Measurements from ENCODE around the gene VPS26C. TPM values are rescaled to one million over a fixed set of nuclear protein-coding genes. Genes with fewer than 3 reads are reported as not detected.

VPS26C gene
- total RNA-seq, 1 experiment from 2014 or later: 36.2 TPM

- DNase-seq: no peak
- H3K9me3 ChIP-seq (replicated peaks): peaks cover 6% of the 10 kb centered on the region; the same call in 1 of the 2 replicates
- H3K27me3 ChIP-seq: no peaks in the 10 kb centered on the region
- H3K27ac ChIP-seq: no peak overlapping the region
- no peak overlapping the region for H3K4me3 ChIP-seq
- no peaks in the 10 kb centered on the region for H3K36me3 ChIP-seq
- H3K4me1 ChIP-seq: peaks cover 13% of the 10 kb centered on the region; the same call in 1 of the 2 replicates
Observed at GRCh38 chr21:37210130-37210529, 57.0 kb downstream of the VPS26C start.

DNA sequence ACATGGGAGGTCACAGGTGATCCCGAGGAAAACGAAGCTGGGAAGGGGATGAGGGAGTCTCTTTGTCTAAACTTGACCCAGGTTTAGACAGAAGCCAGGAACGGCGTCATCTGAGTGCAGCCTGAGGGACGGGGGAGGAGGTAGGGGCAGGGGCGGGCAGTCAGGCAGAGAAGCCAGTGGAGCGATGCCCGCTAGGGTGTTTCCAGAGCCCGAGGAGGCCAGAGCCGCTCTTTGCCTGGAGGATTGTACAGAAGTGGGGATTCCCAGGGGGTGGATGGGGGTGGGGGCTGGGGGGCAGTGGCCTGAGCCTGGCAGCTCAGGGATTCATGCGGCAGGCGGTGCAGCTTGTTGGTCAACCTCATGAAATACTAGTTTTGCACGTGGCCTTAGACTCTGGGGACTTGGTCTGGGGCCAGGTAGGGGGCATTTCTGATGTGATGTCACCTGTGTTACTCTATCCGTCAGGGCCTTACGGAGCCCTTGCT lies 58.4 kb downstream of the VPS26C start:
- Histone ChIP-seq H3K27ac (no peak overlapping the region), H3K9me3 (replicated peaks) (peaks cover 6% of the 10 kb centered on the region; the same call in 1 of the 2 replicates), H3K36me3 (no peaks in the 10 kb centered on the region; the same call in 1 of the 2 replicates), H3K27me3 (no peaks in the 10 kb centered on the region), H3K4me3 (no peak overlapping the region), H3K4me1 (peaks cover 13% of the 10 kb centered on the region; the same call in 1 of the 2 replicates)
- no peak for DNase-seq

DNA sequence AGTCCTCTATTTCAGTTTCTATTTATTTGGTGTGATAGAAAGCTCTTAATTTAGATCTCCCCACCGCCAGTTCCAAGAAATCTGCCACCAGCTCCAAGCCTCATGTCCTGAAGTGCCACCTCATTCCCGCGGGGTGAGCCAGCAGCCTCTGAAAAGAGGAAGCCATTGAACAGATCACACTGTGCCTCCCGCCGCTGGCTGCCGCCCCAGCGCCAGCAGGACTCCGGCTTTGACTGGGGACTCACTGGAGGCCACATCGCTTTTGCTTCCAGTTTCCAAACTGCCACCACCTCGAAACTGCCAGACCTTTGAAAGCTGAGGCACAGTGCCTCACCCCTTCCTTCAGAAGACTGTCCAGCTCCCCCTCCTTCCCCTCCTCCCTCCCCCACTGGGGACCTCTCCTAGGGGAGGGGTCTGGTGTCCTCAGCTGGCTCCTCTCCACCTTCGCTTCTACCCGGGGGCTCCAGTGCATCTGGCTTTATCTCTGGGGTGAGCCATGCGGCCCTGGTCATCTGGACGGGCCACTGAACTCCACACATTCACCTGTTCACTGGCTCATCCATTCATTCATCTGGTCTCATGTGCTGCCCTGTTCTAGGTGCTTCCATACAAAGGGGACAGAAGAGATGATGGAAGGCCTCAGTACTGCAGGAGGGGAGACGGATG lies 58.9 kb downstream of the VPS26C start:
- Histone ChIP-seq H3K4me3 (peak overlapping the region; percentile 29), H3K27me3 (no peaks in the 10 kb centered on the region), H3K27ac (peak overlapping the region; percentile 37; the same call in 1 of the 2 replicates), H3K4me1 (peaks cover 13% of the 10 kb centered on the region; the same call in 1 of the 2 replicates), H3K9me3 (replicated peaks) (peaks cover 6% of the 10 kb centered on the region; the same call in 1 of the 2 replicates), H3K36me3 (peaks cover under 1% of the 10 kb centered on the region; the same call in 1 of the 2 replicates)
- peak; percentile 49 to 61 for DNase-seq

- DNase-seq: peak; percentile 69 to 73
- peak overlapping the region; percentile 29 for H3K4me3 ChIP-seq
Observed at GRCh38 chr21:37207441-37208009, 59.6 kb downstream of the VPS26C start.

DNA sequence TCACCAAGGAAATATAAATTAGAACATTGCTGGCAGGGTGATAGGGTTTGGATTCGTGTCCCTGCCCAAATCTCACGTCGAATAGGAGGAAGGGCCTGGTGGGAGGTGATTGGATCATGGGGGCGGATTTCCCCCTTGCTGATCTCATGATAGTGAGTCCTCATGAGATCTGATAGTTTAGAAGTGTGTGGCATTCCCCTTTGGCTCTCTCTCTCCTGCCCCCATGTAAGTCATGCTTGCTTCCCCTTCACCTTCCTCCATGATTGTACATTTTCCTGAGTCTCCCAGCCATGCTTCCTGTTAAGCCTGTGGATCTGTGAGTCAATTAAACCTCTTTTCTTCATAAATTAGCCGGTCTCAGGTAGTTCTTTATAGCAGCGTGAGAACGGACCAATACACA lies 60.6 kb downstream of the VPS26C start:
- Histone ChIP-seq H3K36me3 (peaks cover 7% of the 10 kb centered on the region), H3K27ac (no peak overlapping the region), H3K4me1 (peaks cover 13% of the 10 kb centered on the region; the same call in 1 of the 2 replicates), H3K9me3 (replicated peaks) (no peaks in the 10 kb centered on the region; the same call in 1 of the 2 replicates), H3K4me3 (no peak overlapping the region), H3K27me3 (no peaks in the 10 kb centered on the region)
- no peak for DNase-seq

More at GRCh38 chr21:37207441-37208009, 59.6 kb downstream of the VPS26C start:
- peaks cover 6% of the 10 kb centered on the region; the same call in 1 of the 2 replicates for H3K9me3 ChIP-seq (replicated peaks)
- no peaks in the 10 kb centered on the region for H3K27me3 ChIP-seq
- H3K36me3 ChIP-seq: peaks cover 4% of the 10 kb centered on the region; the same call in 1 of the 2 replicates
- peaks cover 13% of the 10 kb centered on the region; the same call in 1 of the 2 replicates for H3K4me1 ChIP-seq
- peak overlapping the region; percentile 37; the same call in 1 of the 2 replicates for H3K27ac ChIP-seq

- no peaks in the 10 kb centered on the region for H3K9me3 ChIP-seq (replicated peaks)
- no peak for DNase-seq
- no peak overlapping the region for H3K27ac ChIP-seq
- no peak overlapping the region for H3K4me3 ChIP-seq
- H3K4me1 ChIP-seq: peaks cover 18% of the 10 kb centered on the region; the same call in 1 of the 2 replicates
- H3K27me3 ChIP-seq: no peaks in the 10 kb centered on the region
- peaks cover 21% of the 10 kb centered on the region for H3K36me3 ChIP-seq
Observed at GRCh38 chr21:37204580-37204979, 62.6 kb downstream of the VPS26C start.

DNA sequence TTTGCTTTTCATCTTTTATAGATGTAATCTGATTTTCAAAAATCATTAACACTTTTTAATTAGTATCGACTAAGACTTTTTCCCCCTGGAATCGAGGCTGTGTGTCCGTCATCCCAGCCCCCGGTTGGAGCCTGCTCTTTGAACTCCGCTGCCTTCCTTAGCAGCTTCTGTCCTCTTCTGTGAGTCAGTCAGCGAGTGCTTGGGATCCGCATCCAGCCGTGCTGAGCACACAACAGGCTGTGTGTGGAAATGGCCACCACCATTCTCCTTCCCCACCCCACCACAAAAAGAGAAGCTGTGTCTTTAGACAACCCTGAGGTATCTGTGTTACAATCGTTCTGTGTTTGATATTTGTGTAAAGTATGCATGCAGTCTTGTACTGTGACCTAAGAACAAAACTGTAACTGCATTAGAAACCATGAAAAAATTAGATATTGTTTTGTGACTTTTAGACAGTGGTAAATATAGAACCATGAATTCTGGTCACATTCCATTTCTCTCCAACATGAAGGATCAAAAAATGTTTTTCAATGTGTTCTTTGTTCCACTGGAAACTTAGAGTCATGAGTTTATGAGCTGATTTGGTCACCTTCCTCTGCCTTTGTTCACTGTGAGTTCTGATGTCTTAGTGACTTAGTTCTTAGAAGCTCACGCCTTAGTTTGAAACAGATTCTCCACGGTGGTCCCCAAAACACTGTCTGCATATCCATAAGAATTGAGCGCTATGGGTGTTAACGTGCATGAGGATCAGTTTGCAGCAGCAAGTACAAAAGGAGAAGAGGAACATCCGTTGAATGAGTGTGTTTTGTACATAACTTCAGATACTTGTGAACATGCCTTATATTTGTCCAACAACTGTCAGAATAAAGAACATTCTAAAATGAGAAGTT lies 64.7 kb downstream of the VPS26C start:
- no peak for DNase-seq
- Histone ChIP-seq H3K27me3 (no peaks in the 10 kb centered on the region), H3K27ac (no peak overlapping the region), H3K4me3 (no peak overlapping the region), H3K4me1 (peaks cover 18% of the 10 kb centered on the region), H3K36me3 (peaks cover 26% of the 10 kb centered on the region), H3K9me3 (replicated peaks) (no peaks in the 10 kb centered on the region)

DNA sequence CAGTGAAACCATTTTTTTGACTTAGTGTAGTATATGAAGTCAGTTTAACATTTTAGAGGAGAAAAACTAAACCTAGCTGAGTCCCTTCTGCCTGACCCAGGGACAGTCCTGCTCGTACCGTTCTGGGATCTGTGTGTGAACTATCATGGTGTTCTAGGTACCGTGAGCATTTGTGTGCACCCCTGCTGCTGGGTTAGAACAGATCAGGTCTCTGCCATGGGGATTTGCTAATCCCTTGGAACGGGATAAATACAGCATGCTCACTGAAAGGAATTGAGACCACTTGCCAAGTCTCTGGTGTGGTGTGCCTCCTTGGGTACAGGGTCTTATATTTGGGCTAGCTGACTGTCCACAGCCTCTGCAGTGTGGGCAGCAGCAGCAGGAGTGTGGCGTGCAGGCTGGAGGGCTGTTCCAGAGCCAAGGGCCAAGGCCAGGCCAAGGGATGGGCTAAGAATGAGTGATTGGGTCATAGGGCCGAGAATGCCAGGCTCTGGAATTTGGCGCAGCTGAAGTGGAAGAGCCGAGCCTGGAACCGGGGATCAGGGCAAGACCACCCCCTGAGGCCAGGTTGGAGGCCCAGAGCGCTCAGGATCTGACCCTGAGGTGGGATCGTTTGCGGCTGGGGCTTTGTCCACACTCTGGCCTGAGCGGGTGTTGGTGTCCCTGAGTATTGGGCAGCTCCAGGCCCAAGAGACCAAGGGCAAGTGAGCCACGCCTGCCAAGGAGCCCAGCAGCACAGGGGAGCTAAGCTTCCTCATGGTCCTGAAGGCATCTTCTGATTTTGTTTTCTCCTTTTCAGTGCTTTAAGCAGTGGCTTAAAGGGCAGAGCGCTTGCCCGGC lies 66.3 kb downstream of the VPS26C start:
- no peak overlapping the region for H3K27ac ChIP-seq
- no peaks in the 10 kb centered on the region for H3K27me3 ChIP-seq
- H3K36me3 ChIP-seq: peaks cover 34% of the 10 kb centered on the region
- DNase-seq: no peak
- H3K4me1 ChIP-seq: peaks cover 13% of the 10 kb centered on the region
- no peak overlapping the region for H3K4me3 ChIP-seq
- H3K9me3 ChIP-seq (replicated peaks): no peaks in the 10 kb centered on the region

- no peaks in the 10 kb centered on the region for H3K27me3 ChIP-seq
- DNase-seq: peak; percentile 46 to 62
- peaks cover 13% of the 10 kb centered on the region for H3K4me1 ChIP-seq
- peak overlapping the region; percentile 59 for H3K27ac ChIP-seq
- no peak overlapping the region; the same call in 1 of the 2 replicates for H3K4me3 ChIP-seq
- H3K9me3 ChIP-seq (replicated peaks): no peaks in the 10 kb centered on the region
- peaks cover 39% of the 10 kb centered on the region for H3K36me3 ChIP-seq
Observed at GRCh38 chr21:37199057-37199924, 67.8 kb downstream of the VPS26C start.

DNA sequence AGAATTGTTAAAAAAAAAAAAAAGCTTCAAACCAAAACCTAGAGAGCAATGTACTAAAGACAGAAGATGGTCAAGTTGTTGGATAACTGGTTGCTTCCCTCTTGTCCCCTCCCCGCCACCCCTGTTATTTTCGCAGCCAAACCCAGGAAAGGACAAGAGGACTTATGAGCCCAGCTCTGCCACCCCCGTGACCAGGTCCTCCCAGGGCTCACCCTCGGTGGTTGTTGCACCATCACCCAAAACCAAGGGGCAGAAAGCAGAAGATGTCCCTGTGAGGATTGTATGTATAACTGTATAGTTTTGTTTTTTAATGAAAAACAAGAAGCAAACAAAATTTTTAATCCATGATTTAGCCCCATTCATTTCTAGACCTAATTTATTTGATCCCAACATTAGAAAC lies 69.4 kb downstream of the VPS26C start:
- Histone ChIP-seq H3K27me3 (no peaks in the 10 kb centered on the region), H3K27ac (no peak overlapping the region), H3K4me1 (peaks cover 13% of the 10 kb centered on the region), H3K36me3 (peaks cover 46% of the 10 kb centered on the region), H3K4me3 (no peak overlapping the region), H3K9me3 (replicated peaks) (no peaks in the 10 kb centered on the region)
- DNase-seq: no peak

DNA sequence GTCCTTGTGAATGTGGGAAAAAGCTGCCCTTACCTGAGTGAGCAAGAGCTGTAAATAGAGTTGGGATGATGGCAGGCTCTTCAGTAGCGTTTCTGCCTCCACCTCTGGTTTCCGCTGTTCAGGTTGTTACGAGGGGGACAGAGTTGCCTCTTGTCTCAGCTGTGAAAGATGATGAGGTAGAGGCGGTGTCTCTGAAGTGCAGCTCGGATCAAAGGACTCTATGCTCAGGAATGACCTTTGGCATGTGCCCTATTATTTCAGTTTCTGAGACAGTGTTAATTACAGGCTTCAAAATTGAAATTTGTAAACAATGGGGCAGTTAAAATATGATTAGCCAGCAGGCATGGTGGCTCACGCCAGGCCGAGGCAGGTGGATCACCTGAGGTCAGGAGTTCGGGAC lies 70.3 kb downstream of the VPS26C start:
- Histone ChIP-seq H3K27me3 (no peaks in the 10 kb centered on the region), H3K27ac (no peak overlapping the region), H3K9me3 (replicated peaks) (no peaks in the 10 kb centered on the region), H3K4me3 (no peak overlapping the region), H3K36me3 (peaks cover 54% of the 10 kb centered on the region), H3K4me1 (peaks cover 13% of the 10 kb centered on the region)
- DNase-seq: no peak

DNA sequence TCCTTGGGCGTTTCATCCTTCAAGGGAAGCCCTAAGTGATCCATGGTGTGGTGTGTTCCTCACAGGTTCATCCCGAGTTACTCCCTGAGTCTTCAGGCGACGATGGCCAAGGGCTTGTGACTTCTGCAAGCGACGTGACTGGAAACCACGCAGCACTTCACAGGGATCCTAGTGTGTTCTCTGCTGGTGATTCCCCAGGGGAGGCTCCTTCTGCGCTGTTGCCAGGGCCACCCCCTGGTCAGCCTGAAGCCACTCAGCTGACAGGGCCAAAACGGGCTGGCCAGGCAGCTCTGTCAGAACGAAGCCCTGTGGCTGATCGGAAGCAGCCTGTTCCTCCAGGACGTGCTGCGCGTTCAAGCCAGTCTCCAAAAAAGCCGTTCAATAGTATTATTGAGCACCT lies 71.5 kb downstream of the VPS26C start:
- Histone ChIP-seq H3K27me3 (no peaks in the 10 kb centered on the region), H3K36me3 (peaks cover 55% of the 10 kb centered on the region), H3K4me1 (peaks cover 13% of the 10 kb centered on the region), H3K27ac (no peak overlapping the region), H3K9me3 (replicated peaks) (no peaks in the 10 kb centered on the region), H3K4me3 (no peak overlapping the region)
- no peak for DNase-seq

- no peak overlapping the region for H3K4me3 ChIP-seq
- no peaks in the 10 kb centered on the region for H3K27me3 ChIP-seq
- DNase-seq: no peak
- H3K36me3 ChIP-seq: peaks cover 50% of the 10 kb centered on the region
- no peak overlapping the region for H3K27ac ChIP-seq
- H3K4me1 ChIP-seq: peaks cover 12% of the 10 kb centered on the region
- no peaks in the 10 kb centered on the region for H3K9me3 ChIP-seq (replicated peaks)
Observed at GRCh38 chr21:37195059-37195458, 72.1 kb downstream of the VPS26C start.

Data from SJCRH30 (cell line).